Transverse colon (tissue), 4 donors: Measurements from ENCODE around the gene DAZAP1. TPM values are rescaled to one million over a fixed set of nuclear protein-coding genes. Genes with fewer than 3 reads are reported as not detected.

Experiments
- DNase-seq: peaks from one replicate; pipeline ENCODE4 v3.0.0-alpha.2; 2019
- H3K27ac ChIP-seq, 4 donors: fragments of 200-600 bp; sonication (generic); 2 replicates each; pipeline ENCODE4 v1.5.1; 2016 to 2018; ENCODE audit warnings: inconsistent platforms in 4 of 4
- H3K27me3 ChIP-seq: fragments of 200-600 bp; sonication (generic); 2 replicates; pipeline ENCODE4 v1.5.1; 2017; ENCODE audit warnings: inconsistent platforms
- H3K36me3 ChIP-seq, 4 donors: fragments of 200-600 bp; sonication (generic); 2 replicates each; pipeline ENCODE4 v1.5.1; 2017 to 2019; ENCODE audit warnings: inconsistent platforms in 4 of 4
- H3K4me1 ChIP-seq, 4 donors: fragments of 200-600 bp; sonication (generic); 2 replicates each; pipeline ENCODE4 v1.5.1; 2017 to 2020; ENCODE audit warnings: inconsistent platforms in 4 of 4
- H3K4me3 ChIP-seq, 4 donors: fragments of 200-600 bp; sonication (generic); 1 replicate in 1 of 4; 2 replicates in 3 of 4; pipeline versions ENCODE4 v1.5.1 to v1.6.1; 2017 to 2019; ENCODE audit warnings: inconsistent platforms in 4 of 4
- H3K9me3 ChIP-seq, 2 donors: fragments of 200-600 bp; sonication (generic); 2 replicates each; pipeline ENCODE4 v1.5.1; 2017 to 2019; ENCODE audit warnings: inconsistent platforms in 2 of 2
- EP300 ChIP-seq: sonication (generic); formaldehyde crosslinking; IDR thresholded peaks from one replicate; pipeline ENCODE4 v1.6.1; 2017; ENCODE audit warnings: antibody characterized with exemption, low read depth
- POLR2A ChIP-seq: fragments of 450-650 bp; IDR thresholded peaks from one replicate; pipeline ENCODE4 v1.6.1; 2016; ENCODE audit warnings: antibody characterized with exemption, mild to moderate bottlenecking, moderate library complexity
- POLR2AphosphoS5 ChIP-seq, 3 donors: sonication (generic); formaldehyde crosslinking; IDR thresholded peaks; one replicate each; pipeline ENCODE4 v1.6.1; 2016; ENCODE audit warnings: antibody characterized with exemption in 3 of 3
- WGBS, 2 donors: methylation state at CpG; one replicate each; pipeline ENCODE4 v1.1.5; 2018; ENCODE audit warnings: low coverage in 1 of 2; 5-methylcytosine and 5-hydroxymethylcytosine counted together
- in situ Hi-C, 4 donors: fragments of 200-750 bp; cut with MboI; loops; one replicate each; pipeline versions ENCODE4 v1.15.0 to v1.15.1; 2017; ENCODE audit warnings: low sequenced_read_pairs in 3 of 4, low pct_ligation_motif_present in 1 of 4, low pct_unique_long_range_greater_than_20kb in 1 of 4
- intact Hi-C: fragments of 100-400 bp; cut with DNase I; formaldehyde crosslinking; loops from one replicate; pipeline ENCODE4 v1.15.1; 2023; ENCODE audit warnings: low total_unique reads
- total RNA-seq, 4 donors: library from RNA; depleted of rRNA; stranded (reverse); fragments of >200 nt; gene quantifications; one replicate each; pipeline ENCODE4 v1.1.0, GENCODE V29; 2016
- TF ChIP-seq, protein P1 (sequence below), 5 experiments: fragments of 200-600 bp in 3 of 5; fragments of 450-650 bp in 2 of 5; sonication (generic) in 3 of 5; IDR thresholded peaks; 1 replicate in 2 of 5; 2 replicates in 3 of 5; pipeline ENCODE4 v1.5.1; 2016 to 2017; ENCODE audit warnings: antibody characterized with exemption in 5 of 5, inconsistent platforms in 3 of 5, mild to moderate bottlenecking in 2 of 5, moderate library complexity in 1 of 5

DAZAP1 gene
- total RNA-seq, 4 donors from 2014 or later = 36.3 to 77.2 (median 41.6) TPM

DNA sequence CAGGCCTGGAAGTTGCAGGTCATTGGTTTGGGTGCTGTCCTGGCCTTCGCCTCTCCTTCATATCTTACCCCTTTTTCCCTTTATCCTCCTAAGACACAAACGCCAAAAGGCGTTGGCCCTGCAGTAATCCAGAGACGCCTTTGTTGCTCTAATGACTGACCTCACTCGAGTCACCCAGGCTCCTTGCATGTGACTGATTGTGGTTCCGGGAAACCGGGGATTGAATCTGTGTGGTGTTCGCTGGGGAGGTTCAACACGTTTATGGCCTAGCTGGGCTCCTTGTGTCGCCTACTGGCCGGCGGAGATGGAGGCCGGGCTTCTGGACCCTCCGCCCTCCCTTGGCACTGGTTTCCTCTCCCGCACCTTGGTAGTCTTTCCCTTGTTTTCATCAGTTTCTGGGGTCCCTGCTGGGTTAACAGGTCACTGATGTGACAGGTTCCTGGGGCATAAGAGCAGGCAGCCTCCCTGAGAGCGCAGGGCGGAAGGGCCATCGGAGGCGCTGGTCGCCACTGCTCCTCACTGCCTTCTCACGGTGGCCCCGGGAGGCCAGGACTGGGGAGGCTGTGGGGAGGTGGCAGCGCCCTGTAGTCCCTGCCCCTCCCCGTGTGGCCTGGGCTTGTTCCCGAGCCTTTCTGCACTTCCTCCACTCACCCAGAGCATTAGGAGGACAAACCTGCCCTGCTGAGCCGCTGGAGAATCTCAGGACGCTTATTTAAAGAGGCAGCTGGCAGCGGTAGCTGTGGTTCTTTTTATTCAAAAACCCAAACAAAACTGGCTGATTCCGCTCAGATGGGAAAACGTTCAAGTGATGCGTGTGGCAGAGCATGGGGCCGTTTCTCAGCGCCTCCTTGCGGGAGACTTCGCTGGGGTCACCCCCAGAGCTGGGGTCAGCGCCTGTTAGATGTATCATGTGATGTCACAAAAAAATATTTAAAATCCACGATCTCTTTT is 41.8 kb upstream of the DAZAP1 start:
- in situ Hi-C loops = no loop called here
- Histone ChIP-seq H3K4me1 (peaks cover 2 to 21% (median 13%) of the 10 kb centered on the region in 4 donors), H3K27me3 (no peaks in the 10 kb centered on the region), H3K9me3 (no peaks in the 10 kb centered on the region), H3K4me3 (no peak overlapping the region), H3K27ac (no peak overlapping the region), H3K36me3 (peaks cover 0 to 33% (median 15%) of the 10 kb centered on the region in 4 donors)
- WGBS, 2 donors = 89 to 90% methylated on average over 17 to 37 of the region's 37 CpGs
- TF ChIP-seq POLR2AphosphoS5 (IDR thresholded peaks at IDR 0.05) = no peak
- TF ChIP-seq, protein P1, sequence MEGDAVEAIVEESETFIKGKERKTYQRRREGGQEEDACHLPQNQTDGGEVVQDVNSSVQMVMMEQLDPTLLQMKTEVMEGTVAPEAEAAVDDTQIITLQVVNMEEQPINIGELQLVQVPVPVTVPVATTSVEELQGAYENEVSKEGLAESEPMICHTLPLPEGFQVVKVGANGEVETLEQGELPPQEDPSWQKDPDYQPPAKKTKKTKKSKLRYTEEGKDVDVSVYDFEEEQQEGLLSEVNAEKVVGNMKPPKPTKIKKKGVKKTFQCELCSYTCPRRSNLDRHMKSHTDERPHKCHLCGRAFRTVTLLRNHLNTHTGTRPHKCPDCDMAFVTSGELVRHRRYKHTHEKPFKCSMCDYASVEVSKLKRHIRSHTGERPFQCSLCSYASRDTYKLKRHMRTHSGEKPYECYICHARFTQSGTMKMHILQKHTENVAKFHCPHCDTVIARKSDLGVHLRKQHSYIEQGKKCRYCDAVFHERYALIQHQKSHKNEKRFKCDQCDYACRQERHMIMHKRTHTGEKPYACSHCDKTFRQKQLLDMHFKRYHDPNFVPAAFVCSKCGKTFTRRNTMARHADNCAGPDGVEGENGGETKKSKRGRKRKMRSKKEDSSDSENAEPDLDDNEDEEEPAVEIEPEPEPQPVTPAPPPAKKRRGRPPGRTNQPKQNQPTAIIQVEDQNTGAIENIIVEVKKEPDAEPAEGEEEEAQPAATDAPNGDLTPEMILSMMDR (IDR thresholded peaks at IDR 0.05) = no peak
- TF ChIP-seq EP300 = no peak
- TF ChIP-seq POLR2A = no peak
- intact Hi-C loops = no loop called here
- no peak for DNase-seq

DNA sequence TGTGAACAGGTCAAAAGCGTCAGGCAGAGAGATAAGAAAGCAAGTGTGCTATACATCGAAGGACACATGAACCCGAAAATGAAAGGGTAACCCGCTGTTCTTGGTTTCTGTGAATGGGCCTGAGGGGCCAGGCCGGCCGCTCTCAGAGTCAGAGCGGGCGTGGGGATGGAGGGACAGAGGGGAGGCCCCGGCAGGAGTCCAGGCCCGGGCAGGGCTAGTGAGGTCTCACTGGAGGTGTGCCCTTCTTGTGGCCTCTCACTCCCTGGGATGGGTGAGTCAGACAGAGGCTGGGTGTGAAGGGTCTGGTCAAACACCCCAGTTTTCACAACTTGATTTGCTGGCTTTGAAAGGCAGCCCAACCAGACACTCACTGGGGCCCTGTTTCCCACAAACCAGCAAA is 41.1 kb upstream of the DAZAP1 start:
- intact Hi-C loops = no loop called here
- no peak overlapping the region for H3K27ac ChIP-seq
- in situ Hi-C loops = no loop called here
- H3K4me1 ChIP-seq = peaks cover 0 to 14% (median 8%) of the 10 kb centered on the region in 4 donors
- no peak for DNase-seq
- peaks cover 0 to 37% (median 18%) of the 10 kb centered on the region in 4 donors for H3K36me3 ChIP-seq
- no peaks in the 10 kb centered on the region for H3K27me3 ChIP-seq
- TF ChIP-seq EP300 (no peak), POLR2A (no peak), POLR2AphosphoS5 (IDR thresholded peaks at IDR 0.05) (no peak)
- TF ChIP-seq, protein P1 (IDR thresholded peaks at IDR 0.05) = no peak
- H3K9me3 ChIP-seq = no peaks in the 10 kb centered on the region
- 90 to 94% methylated on average over 2 to 10 of the region's 10 CpGs for WGBS, 2 donors
- no peak overlapping the region for H3K4me3 ChIP-seq

DNA sequence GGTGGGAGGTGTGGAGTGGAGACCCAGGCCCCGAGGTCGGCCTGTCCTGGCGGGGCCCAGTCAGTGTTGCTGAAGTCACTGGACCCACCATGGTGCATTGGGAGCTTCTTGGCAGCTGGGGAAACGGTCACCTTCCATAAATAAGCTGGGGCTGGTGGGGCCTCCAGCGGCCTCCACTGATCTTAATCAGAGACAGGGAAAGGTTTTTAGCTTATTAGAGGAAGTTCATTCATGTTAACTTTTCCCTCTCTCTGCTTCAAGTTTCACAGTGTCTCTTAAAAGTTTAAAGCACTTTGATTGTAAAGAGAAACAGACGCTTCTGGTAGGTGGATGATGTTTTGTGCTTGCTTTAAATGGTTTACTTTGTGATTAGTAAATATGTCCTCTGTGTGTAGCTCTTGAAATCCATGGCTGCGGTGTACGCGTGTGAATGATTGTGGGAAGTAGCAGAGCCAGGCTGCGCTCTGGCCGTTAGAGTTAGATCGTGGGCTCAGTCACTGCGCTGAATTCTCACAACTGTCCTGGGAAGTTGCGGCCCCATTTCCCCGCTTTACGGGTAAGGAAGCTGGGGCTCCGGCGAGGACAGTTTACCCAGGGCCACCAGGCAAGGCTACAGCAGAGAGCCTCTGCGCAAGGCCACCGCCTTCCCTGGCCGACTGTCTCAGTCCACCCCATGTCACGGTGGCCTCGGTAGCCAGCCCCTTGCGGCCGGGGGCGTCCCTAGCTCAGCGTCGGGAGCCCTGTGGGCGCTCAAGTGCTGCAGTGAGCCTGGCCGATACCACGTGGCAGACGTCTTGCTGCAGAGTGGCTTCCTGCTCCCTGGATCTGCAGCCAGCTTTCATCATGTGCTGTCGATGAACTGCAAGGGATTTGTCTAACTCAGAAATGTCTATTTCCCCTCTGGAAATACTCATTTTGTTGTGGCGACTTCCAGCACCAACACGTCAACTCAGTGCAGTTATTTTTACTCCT is 40.2 kb upstream of the DAZAP1 start:
- 86 to 87% methylated on average over 1 to 35 of the region's 35 CpGs for WGBS, 2 donors
- DNase-seq = no peak
- intact Hi-C loops (no loop called here), in situ Hi-C loops (no loop called here)
- Histone ChIP-seq H3K27ac (no peak overlapping the region), H3K9me3 (no peaks in the 10 kb centered on the region), H3K27me3 (no peaks in the 10 kb centered on the region), H3K4me3 (no peak overlapping the region), H3K36me3 (peaks cover 0 to 39% (median 18%) of the 10 kb centered on the region in 4 donors), H3K4me1 (peaks cover 0 to 5% (median 2%) of the 10 kb centered on the region in 4 donors)
- TF ChIP-seq POLR2AphosphoS5 (IDR thresholded peaks at IDR 0.05) (no peak), EP300 (no peak), POLR2A (no peak)
- TF ChIP-seq, protein P1 (IDR thresholded peaks at IDR 0.05) = no peak
